AG10803 (cell line): ENCODE data around the gene OR52J3.

Source experiments
- DNase-seq: peaks from one replicate; pipeline ENCODE4 v3.0.0; 2010; ENCODE audit warnings: low read depth
- H3K4me3 ChIP-seq: 2 replicates; pipeline ENCODE4 v1.5.1; 2011; ENCODE audit warnings: mild to moderate bottlenecking, low read length, control low read depth
- CTCF ChIP-seq: conservative IDR thresholded peaks from 2 replicates; pipeline ENCODE4 v1.5.1; 2011; ENCODE audit warnings: mild to moderate bottlenecking, low read length, control low read depth, inconsistent platforms

Gene OR52J3

GRCh38 chr11:5092821-5093585, 46.7 kb downstream of the OR52J3 start:
- no peak for TF ChIP-seq CTCF
- H3K4me3 ChIP-seq = no peak overlapping the region
- DNase-seq = peak; percentile 4

GRCh38 chr11:5096011-5096410, 49.7 kb downstream of the OR52J3 start:
- DNase-seq = no peak
- no peak overlapping the region for H3K4me3 ChIP-seq
- TF ChIP-seq CTCF = no peak
